ENCODE results near the gene ZNF511. TPM values are rescaled to one million over a fixed set of nuclear protein-coding genes. Genes with fewer than 3 reads are reported as not detected.
"Not testable (repeated sequence)": the region's sequence is repeated elsewhere in the genome, so short reads cannot be mapped to it uniquely, and the experiment has no call there.

ZNF511 gene
- total RNA-seq, 2 experiments from 2014 or later, result 73.4 to 77.3 TPM

- no peak for DNase-seq
Measured at GRCh38 chr10:133312016-133312768, 3.5 kb downstream of the ZNF511 start.

GRCh38 chr10:133312769-133313145, 4.0 kb downstream of the ZNF511 start:
- H3K4me1 Mint-ChIP-seq, result peaks cover 4% of the 10 kb centered on the region
- H3K27ac Mint-ChIP-seq, result no peak overlapping the region
- no peak for DNase-seq
- H3K4me3 Mint-ChIP-seq, result no peak overlapping the region
- no peaks in the 10 kb centered on the region for H3K27me3 Mint-ChIP-seq
- H3K9me3 Mint-ChIP-seq, result no peaks in the 10 kb centered on the region
- H3K36me3 Mint-ChIP-seq, result peaks cover 5% of the 10 kb centered on the region

More at GRCh38 chr10:133312016-133312768, 3.5 kb downstream of the ZNF511 start:
- H3K9me3 Mint-ChIP-seq, result no peaks in the 10 kb centered on the region
- peaks cover 10% of the 10 kb centered on the region for H3K4me1 Mint-ChIP-seq
- no peak overlapping the region for H3K4me3 Mint-ChIP-seq
- no peak overlapping the region for H3K27ac Mint-ChIP-seq
- H3K36me3 Mint-ChIP-seq, result peaks cover 5% of the 10 kb centered on the region
- no peaks in the 10 kb centered on the region for H3K27me3 Mint-ChIP-seq

- Mint-ChIP-seq H3K4me1 (peaks cover 3% of the 10 kb centered on the region), H3K27me3 (no peaks in the 10 kb centered on the region), H3K36me3 (peaks cover 4% of the 10 kb centered on the region), H3K27ac (no peak overlapping the region), H3K9me3 (no peaks in the 10 kb centered on the region), H3K4me3 (no peak overlapping the region)
- no peak for DNase-seq
Measured at GRCh38 chr10:133313192-133313591, 4.5 kb downstream of the ZNF511 start.

GRCh38 chr10:133314911-133315310, 6.2 kb downstream of the ZNF511 start:
- DNase-seq, result no peak
- Mint-ChIP-seq H3K4me3 (no peak overlapping the region), H3K9me3 (no peaks in the 10 kb centered on the region), H3K27me3 (peaks cover 7% of the 10 kb centered on the region), H3K4me1 (peaks cover 6% of the 10 kb centered on the region), H3K36me3 (peaks cover 3% of the 10 kb centered on the region), H3K27ac (no peak overlapping the region)

GRCh38 chr10:133315847-133316246, 7.1 kb downstream of the ZNF511 start:
- no peak overlapping the region for H3K27ac Mint-ChIP-seq

GRCh38 chr10:133316266-133316665, 7.6 kb downstream of the ZNF511 start:
- no peak for DNase-seq
- no peaks in the 10 kb centered on the region for H3K9me3 Mint-ChIP-seq
- peaks cover 12% of the 10 kb centered on the region for H3K27me3 Mint-ChIP-seq
- H3K4me3 Mint-ChIP-seq, result no peak overlapping the region
- peaks cover 6% of the 10 kb centered on the region for H3K4me1 Mint-ChIP-seq
- peaks cover 3% of the 10 kb centered on the region for H3K36me3 Mint-ChIP-seq
- no peak overlapping the region for H3K27ac Mint-ChIP-seq

More at GRCh38 chr10:133315847-133316246, 7.1 kb downstream of the ZNF511 start:
- no peak for DNase-seq
- Mint-ChIP-seq H3K36me3 (peaks cover 3% of the 10 kb centered on the region), H3K27me3 (peaks cover 12% of the 10 kb centered on the region), H3K9me3 (no peaks in the 10 kb centered on the region), H3K4me3 (no peak overlapping the region), H3K4me1 (peaks cover 6% of the 10 kb centered on the region)

GRCh38 chr10:133316732-133317131, 8.0 kb downstream of the ZNF511 start:
- no peak overlapping the region for H3K27ac Mint-ChIP-seq
- no peak for DNase-seq
- H3K4me1 Mint-ChIP-seq, result peaks cover 6% of the 10 kb centered on the region
- peaks cover 12% of the 10 kb centered on the region for H3K27me3 Mint-ChIP-seq
- H3K36me3 Mint-ChIP-seq, result peaks cover 3% of the 10 kb centered on the region
- H3K4me3 Mint-ChIP-seq, result no peak overlapping the region
- H3K9me3 Mint-ChIP-seq, result no peaks in the 10 kb centered on the region

- peak overlapping the region; percentile 48 for H3K4me3 Mint-ChIP-seq
- peak; percentile 72 for DNase-seq
- no peak overlapping the region for H3K27ac Mint-ChIP-seq
- H3K9me3 Mint-ChIP-seq, result no peaks in the 10 kb centered on the region
- H3K4me1 Mint-ChIP-seq, result peaks cover 6% of the 10 kb centered on the region
- peaks cover 12% of the 10 kb centered on the region for H3K27me3 Mint-ChIP-seq
- H3K36me3 Mint-ChIP-seq, result no peaks in the 10 kb centered on the region
Measured at GRCh38 chr10:133318494-133319127, 9.9 kb downstream of the ZNF511 start.

- not testable (repeated sequence) for DNase-seq, H3K4me1 Mint-ChIP-seq, H3K4me3 Mint-ChIP-seq, H3K36me3 Mint-ChIP-seq, H3K27ac Mint-ChIP-seq, H3K9me3 Mint-ChIP-seq
- peaks cover 17% of the 10 kb centered on the region for H3K27me3 Mint-ChIP-seq
Measured at GRCh38 chr10:133320852-133321422, 12.2 kb downstream of the ZNF511 start.

GRCh38 chr10:133322064-133322709, 13.5 kb downstream of the ZNF511 start:
- not testable (repeated sequence) for H3K4me3 Mint-ChIP-seq, H3K36me3 Mint-ChIP-seq, H3K4me1 Mint-ChIP-seq, H3K9me3 Mint-ChIP-seq, H3K27ac Mint-ChIP-seq, DNase-seq
- H3K27me3 Mint-ChIP-seq, result peaks cover 29% of the 10 kb centered on the region

GRCh38 chr10:133324198-133324792, 15.6 kb downstream of the ZNF511 start:
- H3K27me3 Mint-ChIP-seq, result peaks cover 47% of the 10 kb centered on the region
- no peaks in the 10 kb centered on the region for H3K36me3 Mint-ChIP-seq
- DNase-seq, result peak; percentile 66
- H3K27ac Mint-ChIP-seq, result no peak overlapping the region
- peaks cover 8% of the 10 kb centered on the region for H3K4me1 Mint-ChIP-seq
- H3K9me3 Mint-ChIP-seq, result no peaks in the 10 kb centered on the region
- no peak overlapping the region for H3K4me3 Mint-ChIP-seq

- peaks cover 10% of the 10 kb centered on the region for H3K4me1 Mint-ChIP-seq
- H3K27ac Mint-ChIP-seq, result no peak overlapping the region
- no peaks in the 10 kb centered on the region for H3K36me3 Mint-ChIP-seq
- DNase-seq, result no peak
- no peaks in the 10 kb centered on the region for H3K9me3 Mint-ChIP-seq
- H3K27me3 Mint-ChIP-seq, result peaks cover 47% of the 10 kb centered on the region
- no peak overlapping the region for H3K4me3 Mint-ChIP-seq
Measured at GRCh38 chr10:133324857-133325260, 16.1 kb downstream of the ZNF511 start.

GRCh38 chr10:133325440-133326222, 16.9 kb downstream of the ZNF511 start:
- no peaks in the 10 kb centered on the region for H3K9me3 Mint-ChIP-seq
- no peaks in the 10 kb centered on the region for H3K36me3 Mint-ChIP-seq
- peaks cover 46% of the 10 kb centered on the region for H3K27me3 Mint-ChIP-seq
- H3K27ac Mint-ChIP-seq, result no peak overlapping the region
- H3K4me3 Mint-ChIP-seq, result peak overlapping the region; percentile 73
- DNase-seq, result no peak
- H3K4me1 Mint-ChIP-seq, result peaks cover 10% of the 10 kb centered on the region

GRCh38 chr10:133326223-133326551, 17.5 kb downstream of the ZNF511 start:
- H3K4me1 Mint-ChIP-seq, result peaks cover 10% of the 10 kb centered on the region
- no peak overlapping the region for H3K27ac Mint-ChIP-seq
- no peak for DNase-seq
- H3K9me3 Mint-ChIP-seq, result no peaks in the 10 kb centered on the region
- H3K36me3 Mint-ChIP-seq, result no peaks in the 10 kb centered on the region
- H3K4me3 Mint-ChIP-seq, result no peak overlapping the region
- peaks cover 46% of the 10 kb centered on the region for H3K27me3 Mint-ChIP-seq
